ENCODE data around the gene TULP4. TPM values are rescaled to one million over a fixed set of nuclear protein-coding genes. Genes with fewer than 3 reads are reported as not detected.

The TULP4 gene
- polyA plus RNA-seq, 1 donor (not counting 4 experiments of a cell fraction or from before 2014, with no cell fraction given): 13.1 TPM

DNA sequence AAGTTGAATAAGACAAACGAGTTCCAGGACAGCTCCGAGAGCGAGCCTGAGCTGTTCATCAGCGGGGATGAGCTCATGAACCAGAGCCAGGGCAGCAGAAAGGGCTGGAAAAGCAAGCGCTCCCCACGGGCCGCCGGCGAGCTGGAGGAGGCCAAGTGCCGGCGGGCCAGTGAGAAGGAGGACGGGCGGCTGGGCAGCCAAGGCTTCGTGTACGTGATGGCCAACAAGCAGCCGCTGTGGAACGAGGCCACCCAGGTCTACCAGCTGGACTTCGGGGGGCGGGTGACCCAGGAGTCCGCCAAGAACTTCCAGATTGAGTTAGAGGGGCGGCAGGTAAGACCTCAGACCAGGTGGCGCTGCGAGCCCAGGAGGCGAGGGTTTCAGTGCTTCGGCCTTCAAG, 191.6 kb downstream of the TULP4 start:
- FAIRE-seq: no peak
- H3K9me3 ChIP-seq (ENCODE audit: control insufficient read depth, low read depth, low read length): no peaks in the 10 kb centered on the region
- dilution Hi-C loops (cut with MboI; ENCODE audit: extremely low pct_ligation_motif_present, low sequenced_read_pairs): no loop called here
- no peaks in the 10 kb centered on the region for H4K20me1 ChIP-seq (ENCODE audit: control insufficient read depth, extremely low read depth, insufficient read depth, low read length)
- H3K4me2 ChIP-seq (ENCODE audit: control insufficient read depth, extremely low read depth, insufficient read depth, low read depth, low read length): no peak overlapping the region
- no peaks in the 10 kb centered on the region for H3K9me1 ChIP-seq (ENCODE audit: control insufficient read depth, extremely low read depth, insufficient read depth, low read length)
- peaks cover 6% of the 10 kb centered on the region for H3K4me1 ChIP-seq (ENCODE audit: control insufficient read depth, extremely low read depth, insufficient read depth, low read length)
- H2AFZ ChIP-seq (ENCODE audit: control insufficient read depth, low read length): no peak overlapping the region
- H3K27me3 ChIP-seq (ENCODE audit: control insufficient read depth, extremely low read depth, insufficient read depth, low read length): no peaks in the 10 kb centered on the region
- DNase-seq (ENCODE audit: low read depth, low spot score): no peak
- TF ChIP-seq EZH2 (IDR thresholded peaks at IDR 0.05; ENCODE audit: low read length): no peak
- TF ChIP-seq, protein P1, sequence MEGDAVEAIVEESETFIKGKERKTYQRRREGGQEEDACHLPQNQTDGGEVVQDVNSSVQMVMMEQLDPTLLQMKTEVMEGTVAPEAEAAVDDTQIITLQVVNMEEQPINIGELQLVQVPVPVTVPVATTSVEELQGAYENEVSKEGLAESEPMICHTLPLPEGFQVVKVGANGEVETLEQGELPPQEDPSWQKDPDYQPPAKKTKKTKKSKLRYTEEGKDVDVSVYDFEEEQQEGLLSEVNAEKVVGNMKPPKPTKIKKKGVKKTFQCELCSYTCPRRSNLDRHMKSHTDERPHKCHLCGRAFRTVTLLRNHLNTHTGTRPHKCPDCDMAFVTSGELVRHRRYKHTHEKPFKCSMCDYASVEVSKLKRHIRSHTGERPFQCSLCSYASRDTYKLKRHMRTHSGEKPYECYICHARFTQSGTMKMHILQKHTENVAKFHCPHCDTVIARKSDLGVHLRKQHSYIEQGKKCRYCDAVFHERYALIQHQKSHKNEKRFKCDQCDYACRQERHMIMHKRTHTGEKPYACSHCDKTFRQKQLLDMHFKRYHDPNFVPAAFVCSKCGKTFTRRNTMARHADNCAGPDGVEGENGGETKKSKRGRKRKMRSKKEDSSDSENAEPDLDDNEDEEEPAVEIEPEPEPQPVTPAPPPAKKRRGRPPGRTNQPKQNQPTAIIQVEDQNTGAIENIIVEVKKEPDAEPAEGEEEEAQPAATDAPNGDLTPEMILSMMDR (optimal IDR thresholded peaks at IDR 0.05 in 1 of 3, IDR thresholded peaks at IDR 0.05 in 1 of 3, conservative IDR thresholded peaks at IDR 0.05 in 1 of 3; ENCODE audit: extremely low read depth in 1 of 3, insufficient read depth in 2 of 3, low read length in 3 of 3): no peak
- no peak overlapping the region for H3K27ac ChIP-seq (ENCODE audit: control insufficient read depth, insufficient read depth, low read length)
- no peak overlapping the region for H3K4me3 ChIP-seq (ENCODE audit: control insufficient read depth in 2 of 3, extremely low read depth in 1 of 3, insufficient read depth in 2 of 3, low read depth in 1 of 3, low read length in 3 of 3)
- H3K36me3 ChIP-seq (ENCODE audit: control insufficient read depth in 2 of 2, extremely low read depth in 1 of 2, insufficient read depth in 2 of 2, low read length in 2 of 2): peaks cover 9 to 29% of the 10 kb centered on the region in 2 experiments
- H3K9ac ChIP-seq (ENCODE audit: control insufficient read depth, extremely low read depth, insufficient read depth, low read length): no peak overlapping the region
- no peaks in the 10 kb centered on the region for H3K79me2 ChIP-seq (ENCODE audit: control insufficient read depth, insufficient read depth, low read length)

DNA sequence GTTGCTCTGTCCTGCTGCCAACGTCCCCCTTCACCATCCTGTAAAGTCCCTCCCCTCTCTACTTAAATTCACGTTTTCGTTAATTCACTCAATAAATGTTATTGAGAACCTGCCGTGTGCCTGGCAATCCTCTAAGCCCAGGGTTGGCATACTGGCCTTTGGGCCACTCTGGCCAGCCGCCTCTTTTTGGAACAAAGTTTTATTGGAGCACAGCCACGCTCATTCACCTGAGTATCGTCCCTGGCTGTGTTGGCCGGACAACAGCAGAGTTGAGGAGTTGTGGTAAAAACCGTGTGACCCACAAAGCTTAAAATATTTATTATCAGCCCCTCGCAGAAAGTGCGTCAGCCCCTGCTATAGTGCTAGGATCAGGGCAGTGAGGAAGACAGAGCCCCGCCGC, 192.9 kb downstream of the TULP4 start:
- Histone ChIP-seq H3K4me1 (ENCODE audit: control insufficient read depth, extremely low read depth, insufficient read depth, low read length) (no peaks in the 10 kb centered on the region), H2AFZ (ENCODE audit: control insufficient read depth, low read length) (no peak overlapping the region), H3K27ac (ENCODE audit: control insufficient read depth, insufficient read depth, low read length) (no peak overlapping the region), H3K9me1 (ENCODE audit: control insufficient read depth, extremely low read depth, insufficient read depth, low read length) (no peaks in the 10 kb centered on the region), H3K4me2 (ENCODE audit: control insufficient read depth, extremely low read depth, insufficient read depth, low read depth, low read length) (no peak overlapping the region), H3K27me3 (ENCODE audit: control insufficient read depth, extremely low read depth, insufficient read depth, low read length) (no peaks in the 10 kb centered on the region), H4K20me1 (ENCODE audit: control insufficient read depth, extremely low read depth, insufficient read depth, low read length) (no peaks in the 10 kb centered on the region), H3K9ac (ENCODE audit: control insufficient read depth, extremely low read depth, insufficient read depth, low read length) (no peak overlapping the region), H3K36me3 (ENCODE audit: control insufficient read depth in 2 of 2, extremely low read depth in 1 of 2, insufficient read depth in 2 of 2, low read length in 2 of 2) (peaks cover 2 to 27% of the 10 kb centered on the region in 2 experiments), H3K9me3 (ENCODE audit: control insufficient read depth, low read depth, low read length) (no peaks in the 10 kb centered on the region), H3K79me2 (ENCODE audit: control insufficient read depth, insufficient read depth, low read length) (no peaks in the 10 kb centered on the region), H3K4me3 (ENCODE audit: control insufficient read depth in 2 of 3, extremely low read depth in 1 of 3, insufficient read depth in 2 of 3, low read depth in 1 of 3, low read length in 3 of 3) (no peak overlapping the region)
- TF ChIP-seq, protein P1 (optimal IDR thresholded peaks at IDR 0.05 in 1 of 3, IDR thresholded peaks at IDR 0.05 in 1 of 3, conservative IDR thresholded peaks at IDR 0.05 in 1 of 3; ENCODE audit: extremely low read depth in 1 of 3, insufficient read depth in 2 of 3, low read length in 3 of 3): no peak
- DNase-seq (ENCODE audit: low read depth, low spot score): no peak
- no peak for FAIRE-seq
- dilution Hi-C loops (cut with MboI; ENCODE audit: extremely low pct_ligation_motif_present, low sequenced_read_pairs): no loop called here

Data from keratinocyte (primary cell).